HCT116 (cell line): Measurements from ENCODE around the gene CPED1. TPM values are rescaled to one million over a fixed set of nuclear protein-coding genes. Genes with fewer than 3 reads are reported as not detected.

Source experiments
- ATAC-seq: fragments of 200-7000 bp; cut with Tn5 transposase; 2 replicates; pipeline ENCODE4 v1.9.1; 2020; ENCODE audit warnings: mild to moderate bottlenecking, moderate library complexity
- BruUV-seq: library from RNA; stranded (reverse); fragments of 400-500 nt; replicated peaks from 2 replicates; lab custom pipeline; 2021; lab: Mats Ljungman, UMichigan
- CTCF ChIA-PET: fragments of 300-600 bp; sonication (Branson Sonifier 250); formaldehyde crosslinking; loops from one replicate; lab custom pipeline; 2021; ENCODE audit warnings: antibody characterized with exemption; lab: Charles Lee
- POLR2A ChIA-PET: fragments of 300-600, 350-600 bp; sonication (Branson Sonifier 250); formaldehyde crosslinking; loops from one replicate; lab custom pipeline; 2021; ENCODE audit warnings: antibody characterized with exemption; lab: Charles Lee
- RAD21 ChIA-PET, 2 experiments: fragments of 300-600 bp; sonication (Branson Sonifier 250); formaldehyde crosslinking; loops; one replicate each; lab custom pipeline; 2023; ENCODE audit warnings: low total read pairs in 2 of 2; ENCODE audit not compliant: uncharacterized antibody in 2 of 2, unreplicated experiment in 2 of 2, low non-redundant PET in 1 of 2; lab: Charles Lee
- DNase-seq: peaks from one replicate; pipeline ENCODE4 v3.0.0-alpha.2; 2010; ENCODE audit warnings: low read depth, low spot score
- H2AFZ ChIP-seq: fragments of 200-600 bp; shearing (Covaris generic), sonication (generic); 2 replicates; pipeline ENCODE4 v1.6.1; 2017; ENCODE audit warnings: low read depth, mixed run types, mixed read lengths, antibody characterized with exemption, low read length; ENCODE audit not compliant: poor library complexity, severe bottlenecking
- H3K27ac ChIP-seq: 2 replicates; pipeline ENCODE4 v1.5.1; 2012; ENCODE audit warnings: low read depth, low read length
- H3K27me3 ChIP-seq: fragments of 200-600 bp; sonication (generic); 2 replicates; pipeline ENCODE4 v1.6.1; 2016; ENCODE audit warnings: mixed run types, low read length, mixed read lengths; ENCODE audit not compliant: insufficient read depth
- H3K36me3 ChIP-seq, 2 experiments: fragments of 200-500 bp in 1 of 2; fragments of 200-600 bp in 1 of 2; sonication (Bioruptor generic) in 1 of 2; sonication (generic) in 1 of 2; 2 replicates each; pipeline versions ENCODE4 v1.5.1 to v1.6.1; 2014 to 2016; ENCODE audit warnings: low read length in 2 of 2, inconsistent platforms in 1 of 2, mixed read lengths in 1 of 2, mixed run types in 1 of 2; ENCODE audit not compliant: insufficient read depth in 2 of 2, control insufficient read depth in 1 of 2
- H3K4me1 ChIP-seq, 2 experiments: fragments of 200-600 bp in 1 of 2; sonication (generic) in 1 of 2; 2 replicates each; pipeline versions ENCODE4 v1.5.1 to v1.6.1; 2012 to 2017; ENCODE audit warnings: low read length in 2 of 2, inconsistent platforms in 1 of 2, mild to moderate bottlenecking in 1 of 2, mixed read lengths in 1 of 2, mixed run types in 1 of 2, moderate library complexity in 1 of 2; ENCODE audit not compliant: insufficient read depth in 2 of 2, control insufficient read depth in 1 of 2
- H3K4me2 ChIP-seq: fragments of 200-600 bp; sonication (generic); 2 replicates; pipeline ENCODE4 v1.6.1; 2017; ENCODE audit warnings: mixed run types, low read length, mixed read lengths
- H3K4me3 ChIP-seq, 2 experiments: fragments of 200-600 bp in 1 of 2; sonication (generic) in 1 of 2; replicated peaks in 1 of 2; 2 replicates each; pipeline ENCODE4 v1.5.1; 2011 to 2016; ENCODE audit warnings: low read length in 2 of 2, control low read depth in 1 of 2, low read depth in 1 of 2, mild to moderate bottlenecking in 1 of 2, mixed read lengths in 1 of 2, mixed run types in 1 of 2
- H3K79me2 ChIP-seq: fragments of 200-600 bp; sonication (generic); 2 replicates; pipeline ENCODE4 v1.6.1; 2017; ENCODE audit warnings: mild to moderate bottlenecking, mixed run types, low read length, moderate library complexity, mixed read lengths; ENCODE audit not compliant: insufficient read depth
- H3K9ac ChIP-seq: fragments of 200-600 bp; sonication (generic); 2 replicates; pipeline ENCODE4 v1.6.1; 2016; ENCODE audit warnings: low read length, mixed read lengths
- H3K9me2 ChIP-seq: fragments of 200-600 bp; sonication (generic), shearing (Covaris generic); 2 replicates; pipeline ENCODE4 v1.6.1; 2017; ENCODE audit warnings: mixed run types, mild to moderate bottlenecking, moderate library complexity; ENCODE audit not compliant: insufficient read depth
- H3K9me3 ChIP-seq, 2 experiments: fragments of 200-500 bp in 1 of 2; fragments of 200-600 bp in 1 of 2; sonication (Bioruptor generic) in 1 of 2; sonication (generic) in 1 of 2; 2 replicates each; pipeline ENCODE4 v1.6.1; 2014 to 2017; ENCODE audit warnings: low read length in 2 of 2, mixed read lengths in 2 of 2, inconsistent platforms in 1 of 2, low read depth in 1 of 2, mild to moderate bottlenecking in 1 of 2, mixed run types in 1 of 2, moderate library complexity in 1 of 2; ENCODE audit not compliant: control insufficient read depth in 1 of 2, insufficient read depth in 1 of 2
- H4K20me1 ChIP-seq: fragments of 200-600 bp; sonication (generic), shearing (Covaris generic); 2 replicates; pipeline ENCODE4 v1.6.1; 2017; ENCODE audit warnings: mixed run types, mild to moderate bottlenecking, moderate library complexity; ENCODE audit not compliant: insufficient read depth
- ATF3 ChIP-seq: IDR thresholded peaks from 2 replicates; pipeline ENCODE4 v1.6.1; 2012
- CEBPB ChIP-seq: IDR thresholded peaks from 2 replicates; pipeline ENCODE4 v1.6.1; 2012; ENCODE audit warnings: low read depth
- EGR1 ChIP-seq: IDR thresholded peaks from 2 replicates; pipeline ENCODE4 v1.6.1; 2012; ENCODE audit warnings: low read depth
- ELF1 ChIP-seq: IDR thresholded peaks from 2 replicates; pipeline ENCODE4 v1.6.1; 2012; ENCODE audit warnings: low read depth, borderline replicate concordance
- EZH2 ChIP-seq: fragments of 200-600 bp; sonication (generic); IDR thresholded peaks from 2 replicates; pipeline ENCODE4 v1.6.1; 2017; ENCODE audit warnings: antibody characterized with exemption, mixed run types
- EZH2phosphoT487 ChIP-seq: fragments of 200-600 bp; IDR thresholded peaks from 2 replicates; pipeline ENCODE4 v1.6.1; 2018; ENCODE audit warnings: antibody characterized with exemption, borderline replicate concordance
- JUND ChIP-seq: IDR thresholded peaks from 2 replicates; pipeline ENCODE4 v1.6.1; 2012
- MAX ChIP-seq: IDR thresholded peaks from 2 replicates; pipeline ENCODE4 v1.6.1; 2012
- POLR2A ChIP-seq: IDR thresholded peaks from 2 replicates; pipeline ENCODE4 v1.7.0; 2011; ENCODE audit warnings: borderline replicate concordance; ENCODE audit not compliant: insufficient read depth, insufficient read length; ENCODE audit errors: extremely low read depth
- POLR2AphosphoS5 ChIP-seq: IDR thresholded peaks from 2 replicates; pipeline ENCODE4 v1.6.1; 2011; ENCODE audit warnings: mild to moderate bottlenecking, low read depth, low read length, moderate library complexity
- RAD21 ChIP-seq: IDR thresholded peaks from 2 replicates; pipeline ENCODE4 v1.6.1; 2012; ENCODE audit warnings: low read depth, mild to moderate bottlenecking
- SIN3A ChIP-seq: IDR thresholded peaks from 2 replicates; pipeline ENCODE4 v1.6.1; 2012; ENCODE audit warnings: low read depth
- SP1 ChIP-seq: IDR thresholded peaks from 2 replicates; pipeline ENCODE4 v1.6.1; 2012; ENCODE audit warnings: low read depth
- TCF7L2 ChIP-seq: IDR thresholded peaks from 2 replicates; pipeline ENCODE4 v1.7.0; 2011; ENCODE audit warnings: borderline replicate concordance, inconsistent platforms; ENCODE audit not compliant: insufficient read depth, insufficient read length; ENCODE audit errors: extremely low read depth
- YY1 ChIP-seq: IDR thresholded peaks from 2 replicates; pipeline ENCODE4 v1.6.1; 2011; ENCODE audit warnings: low read length, low read depth, moderate library complexity, mild to moderate bottlenecking; ENCODE audit not compliant: insufficient replicate concordance; ENCODE audit errors: extremely low read depth
- ZFX ChIP-seq: fragments of 450-650 bp; IDR thresholded peaks from 2 replicates; pipeline ENCODE4 v1.6.1; 2017
- ZNF274 ChIP-seq: fragments of 200-500 bp; sonication (Bioruptor generic); IDR thresholded peaks from 2 replicates; pipeline ENCODE4 v1.6.1; 2014; ENCODE audit warnings: mild to moderate bottlenecking, low read depth, low read length, inconsistent platforms
- intact Hi-C: fragments of 100-400 bp; cut with micrococcal nuclease; formaldehyde crosslinking; loops from 2 replicates; pipeline ENCODE4 v1.10.0; 2022
- total RNA-seq: library from RNA; stranded (reverse); gene quantifications from one replicate; pipeline ENCODE4 v1.2.1, GENCODE V29; 2021; ENCODE audit not compliant: unreplicated experiment
- TF ChIP-seq, protein P1 (sequence below), 3 experiments: fragments of 200-600 bp in 1 of 3; sonication (generic) in 1 of 3; IDR thresholded peaks in 2 of 3; conservative IDR thresholded peaks in 1 of 3; 2 replicates each; pipeline ENCODE4 v1.5.1; 2012 to 2017; ENCODE audit warnings: low read depth in 2 of 3, low read length in 2 of 3, antibody characterized with exemption in 1 of 3, borderline replicate concordance in 1 of 3, control low read depth in 1 of 3, mild to moderate bottlenecking in 1 of 3, mixed read lengths in 1 of 3, mixed run types in 1 of 3, moderate library complexity in 1 of 3; ENCODE audit not compliant: insufficient read depth in 1 of 3
- TF ChIP-seq, protein P2 (sequence below): IDR thresholded peaks from 2 replicates; pipeline ENCODE4 v1.6.1; 2011; ENCODE audit warnings: mild to moderate bottlenecking, low read length, moderate library complexity; ENCODE audit not compliant: insufficient replicate concordance; ENCODE audit errors: extremely low read depth
- TF ChIP-seq, protein P3 (sequence below): IDR thresholded peaks from 2 replicates; pipeline ENCODE4 v1.6.1; 2012; ENCODE audit warnings: low read depth

Gene CPED1
- total RNA-seq, 1 experiment from 2014 or later = 1.2 TPM

GRCh38 chr7:121083790-121084251, 95.3 kb downstream of the CPED1 start:
- Histone ChIP-seq H3K4me2 (peak overlapping the region; percentile 57), H3K4me3 (peak overlapping the region in 1 of 2 experiments; percentile 1; a peak in 1 of 4 replicates), H3K9me3 (no peaks in the 10 kb centered on the region), H2AFZ (peak overlapping the region; percentile 93), H3K9me2 (no peaks in the 10 kb centered on the region), H3K4me1 (peaks cover 9 to 33% of the 10 kb centered on the region in 2 experiments), H3K79me2 (no peaks in the 10 kb centered on the region), H3K27me3 (no peaks in the 10 kb centered on the region), H4K20me1 (no peaks in the 10 kb centered on the region), H3K36me3 (no peaks in the 10 kb centered on the region), H3K9ac (no peak overlapping the region), H3K27ac (no peak overlapping the region)
- intact Hi-C loops = no loop called here
- no TSS peak for BruUV-seq
- CTCF ChIA-PET = interaction anchor here (1.1 to 2.5 kb wide), 4 partner anchors 10 to 292 kb away, joined by 3 to 8 read pairs (median 3); no protein-coding TSS in a partner anchor
- ATAC-seq (no peak; the same call in none of the 2 replicates), DNase-seq (no peak)
- POLR2A ChIA-PET = no interaction called here
- RAD21 ChIA-PET = interaction anchor here in 1 of 2 experiments (0.9 kb wide), 1 partner anchor 96 kb away, joined by 4 read pairs; the partner anchor contains the start of gene CPED1
- TF ChIP-seq ELF1 (no peak), POLR2A (no peak), YY1 (no peak), ZNF274 (no peak), ZFX (no peak), CEBPB (no peak), ATF3 (no peak), EGR1 (no peak), TCF7L2 (no peak), EZH2 (no peak), POLR2AphosphoS5 (no peak), SIN3A (no peak), MAX (no peak), JUND (no peak), SP1 (no peak), EZH2phosphoT487 (no peak), RAD21 (no peak)
- TF ChIP-seq, protein P1, sequence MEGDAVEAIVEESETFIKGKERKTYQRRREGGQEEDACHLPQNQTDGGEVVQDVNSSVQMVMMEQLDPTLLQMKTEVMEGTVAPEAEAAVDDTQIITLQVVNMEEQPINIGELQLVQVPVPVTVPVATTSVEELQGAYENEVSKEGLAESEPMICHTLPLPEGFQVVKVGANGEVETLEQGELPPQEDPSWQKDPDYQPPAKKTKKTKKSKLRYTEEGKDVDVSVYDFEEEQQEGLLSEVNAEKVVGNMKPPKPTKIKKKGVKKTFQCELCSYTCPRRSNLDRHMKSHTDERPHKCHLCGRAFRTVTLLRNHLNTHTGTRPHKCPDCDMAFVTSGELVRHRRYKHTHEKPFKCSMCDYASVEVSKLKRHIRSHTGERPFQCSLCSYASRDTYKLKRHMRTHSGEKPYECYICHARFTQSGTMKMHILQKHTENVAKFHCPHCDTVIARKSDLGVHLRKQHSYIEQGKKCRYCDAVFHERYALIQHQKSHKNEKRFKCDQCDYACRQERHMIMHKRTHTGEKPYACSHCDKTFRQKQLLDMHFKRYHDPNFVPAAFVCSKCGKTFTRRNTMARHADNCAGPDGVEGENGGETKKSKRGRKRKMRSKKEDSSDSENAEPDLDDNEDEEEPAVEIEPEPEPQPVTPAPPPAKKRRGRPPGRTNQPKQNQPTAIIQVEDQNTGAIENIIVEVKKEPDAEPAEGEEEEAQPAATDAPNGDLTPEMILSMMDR (IDR thresholded peaks at IDR 0.05 in 2 of 3, conservative IDR thresholded peaks at IDR 0.05 in 1 of 3; ENCODE audit: borderline replicate concordance in 1 of 3, insufficient read depth in 1 of 3, low read depth in 2 of 3, low read length in 2 of 3) = no peak
- TF ChIP-seq, protein P2, sequence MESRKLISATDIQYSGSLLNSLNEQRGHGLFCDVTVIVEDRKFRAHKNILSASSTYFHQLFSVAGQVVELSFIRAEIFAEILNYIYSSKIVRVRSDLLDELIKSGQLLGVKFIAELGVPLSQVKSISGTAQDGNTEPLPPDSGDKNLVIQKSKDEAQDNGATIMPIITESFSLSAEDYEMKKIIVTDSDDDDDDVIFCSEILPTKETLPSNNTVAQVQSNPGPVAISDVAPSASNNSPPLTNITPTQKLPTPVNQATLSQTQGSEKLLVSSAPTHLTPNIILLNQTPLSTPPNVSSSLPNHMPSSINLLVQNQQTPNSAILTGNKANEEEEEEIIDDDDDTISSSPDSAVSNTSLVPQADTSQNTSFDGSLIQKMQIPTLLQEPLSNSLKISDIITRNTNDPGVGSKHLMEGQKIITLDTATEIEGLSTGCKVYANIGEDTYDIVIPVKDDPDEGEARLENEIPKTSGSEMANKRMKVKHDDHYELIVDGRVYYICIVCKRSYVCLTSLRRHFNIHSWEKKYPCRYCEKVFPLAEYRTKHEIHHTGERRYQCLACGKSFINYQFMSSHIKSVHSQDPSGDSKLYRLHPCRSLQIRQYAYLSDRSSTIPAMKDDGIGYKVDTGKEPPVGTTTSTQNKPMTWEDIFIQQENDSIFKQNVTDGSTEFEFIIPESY = no peak
- TF ChIP-seq, protein P3, sequence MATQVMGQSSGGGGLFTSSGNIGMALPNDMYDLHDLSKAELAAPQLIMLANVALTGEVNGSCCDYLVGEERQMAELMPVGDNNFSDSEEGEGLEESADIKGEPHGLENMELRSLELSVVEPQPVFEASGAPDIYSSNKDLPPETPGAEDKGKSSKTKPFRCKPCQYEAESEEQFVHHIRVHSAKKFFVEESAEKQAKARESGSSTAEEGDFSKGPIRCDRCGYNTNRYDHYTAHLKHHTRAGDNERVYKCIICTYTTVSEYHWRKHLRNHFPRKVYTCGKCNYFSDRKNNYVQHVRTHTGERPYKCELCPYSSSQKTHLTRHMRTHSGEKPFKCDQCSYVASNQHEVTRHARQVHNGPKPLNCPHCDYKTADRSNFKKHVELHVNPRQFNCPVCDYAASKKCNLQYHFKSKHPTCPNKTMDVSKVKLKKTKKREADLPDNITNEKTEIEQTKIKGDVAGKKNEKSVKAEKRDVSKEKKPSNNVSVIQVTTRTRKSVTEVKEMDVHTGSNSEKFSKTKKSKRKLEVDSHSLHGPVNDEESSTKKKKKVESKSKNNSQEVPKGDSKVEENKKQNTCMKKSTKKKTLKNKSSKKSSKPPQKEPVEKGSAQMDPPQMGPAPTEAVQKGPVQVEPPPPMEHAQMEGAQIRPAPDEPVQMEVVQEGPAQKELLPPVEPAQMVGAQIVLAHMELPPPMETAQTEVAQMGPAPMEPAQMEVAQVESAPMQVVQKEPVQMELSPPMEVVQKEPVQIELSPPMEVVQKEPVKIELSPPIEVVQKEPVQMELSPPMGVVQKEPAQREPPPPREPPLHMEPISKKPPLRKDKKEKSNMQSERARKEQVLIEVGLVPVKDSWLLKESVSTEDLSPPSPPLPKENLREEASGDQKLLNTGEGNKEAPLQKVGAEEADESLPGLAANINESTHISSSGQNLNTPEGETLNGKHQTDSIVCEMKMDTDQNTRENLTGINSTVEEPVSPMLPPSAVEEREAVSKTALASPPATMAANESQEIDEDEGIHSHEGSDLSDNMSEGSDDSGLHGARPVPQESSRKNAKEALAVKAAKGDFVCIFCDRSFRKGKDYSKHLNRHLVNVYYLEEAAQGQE = no peak
